Measurements from ENCODE around the gene USP47.

USP47 gene

GRCh38 chr11:11937957-11938356, 96.2 kb downstream of the USP47 start:
- no peak for DNase-seq (ENCODE audit: insufficient read length, low spot score)
- FAIRE-seq: no peak
- TF ChIP-seq POU2F2 (IDR thresholded peaks at IDR 0.05; ENCODE audit: low read depth, low read length) (no peak), POLR2AphosphoS5 (IDR thresholded peaks at IDR 0.05; ENCODE audit: low read depth, low read length) (no peak)

DNA sequence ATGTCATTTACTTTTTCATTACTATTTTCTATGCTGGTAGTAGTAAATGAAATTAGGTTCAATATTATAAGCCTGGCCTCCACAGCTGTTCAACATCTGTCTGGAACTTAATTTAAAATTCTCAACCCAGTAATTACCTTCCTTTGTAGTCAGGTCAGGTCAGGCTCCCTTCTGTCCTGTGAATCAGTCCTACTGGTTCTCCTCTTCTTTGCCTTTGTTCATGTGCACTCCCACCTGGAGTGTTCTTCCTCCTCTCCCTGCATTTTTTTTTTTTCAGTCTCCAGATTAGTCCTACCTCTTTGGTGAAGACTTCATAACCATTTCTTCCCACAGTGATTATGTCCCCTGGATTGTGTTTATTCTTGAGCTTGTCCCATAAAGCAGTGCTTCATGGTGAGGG, 98.8 kb downstream of the USP47 start:
- TF ChIP-seq PAX5 (IDR thresholded peaks at IDR 0.05; ENCODE audit: insufficient read depth, low read length, severe bottlenecking): no peak
- no peak for TF ChIP-seq TAF1 (IDR thresholded peaks at IDR 0.05; ENCODE audit: low read depth, low read length)
- FAIRE-seq: no peak

DNA sequence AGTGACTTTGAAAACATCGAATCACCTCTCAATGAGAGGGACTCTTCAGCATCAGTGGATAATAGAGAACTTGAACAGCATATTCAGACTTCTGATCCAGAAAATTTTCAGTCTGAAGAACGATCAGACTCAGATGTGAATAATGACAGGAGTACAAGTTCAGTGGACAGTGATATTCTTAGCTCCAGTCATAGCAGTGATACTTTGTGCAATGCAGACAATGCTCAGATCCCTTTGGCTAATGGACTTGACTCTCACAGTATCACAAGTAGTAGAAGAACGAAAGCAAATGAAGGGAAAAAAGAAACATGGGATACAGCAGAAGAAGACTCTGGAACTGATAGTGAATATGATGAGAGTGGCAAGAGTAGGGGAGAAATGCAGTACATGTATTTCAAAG, 100.9 kb downstream of the USP47 start:
- TF ChIP-seq SPI1 (IDR thresholded peaks at IDR 0.05; ENCODE audit: low read depth, low read length): no peak
- no peak for TF ChIP-seq PAX5 (IDR thresholded peaks at IDR 0.05; ENCODE audit: insufficient read depth, low read length, severe bottlenecking)
- no peak for TF ChIP-seq POLR2A (IDR thresholded peaks at IDR 0.05; ENCODE audit: low read depth, low read length)
- no peak for TF ChIP-seq POU2F2 (IDR thresholded peaks at IDR 0.05; ENCODE audit: low read depth, low read length)
- TF ChIP-seq TAF1 (IDR thresholded peaks at IDR 0.05; ENCODE audit: low read depth, low read length): no peak
- TF ChIP-seq POLR2AphosphoS5 (IDR thresholded peaks at IDR 0.05; ENCODE audit: low read depth, low read length): no peak
- no peak for DNase-seq (ENCODE audit: insufficient read length, low spot score)
- FAIRE-seq: peak; percentile 38

More for the DNA sequence above, 98.8 kb downstream of the USP47 start:
- no peak for DNase-seq (ENCODE audit: insufficient read length, low spot score)

DNA sequence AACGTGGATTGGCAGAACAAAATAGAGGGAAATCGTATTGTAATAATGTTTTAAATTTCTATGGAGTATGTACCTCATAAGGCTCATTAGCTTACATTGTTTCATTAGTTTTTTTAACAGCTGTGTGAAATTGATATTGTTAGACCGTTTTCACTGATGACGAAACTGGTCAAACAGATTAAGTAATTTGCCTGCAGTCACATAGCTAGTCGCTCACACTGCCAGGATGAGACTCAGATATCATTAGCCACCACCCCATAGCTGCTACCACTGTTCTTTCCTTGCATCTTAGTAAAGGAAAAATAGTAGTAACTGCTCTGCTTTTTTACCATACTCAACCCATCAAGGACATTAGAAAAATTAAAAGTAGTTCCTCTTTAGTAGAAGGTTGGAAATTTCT, 102.7 kb downstream of the USP47 start:
- FAIRE-seq (no peak), DNase-seq (ENCODE audit: insufficient read length, low spot score) (no peak)
- TF ChIP-seq POU2F2 (IDR thresholded peaks at IDR 0.05; ENCODE audit: low read depth, low read length) (no peak), TAF1 (IDR thresholded peaks at IDR 0.05; ENCODE audit: low read depth, low read length) (no peak), POLR2AphosphoS5 (IDR thresholded peaks at IDR 0.05; ENCODE audit: low read depth, low read length) (no peak), POLR2A (IDR thresholded peaks at IDR 0.05; ENCODE audit: low read depth, low read length) (no peak), SPI1 (IDR thresholded peaks at IDR 0.05; ENCODE audit: low read depth, low read length) (no peak), PAX5 (IDR thresholded peaks at IDR 0.05; ENCODE audit: insufficient read depth, low read length, severe bottlenecking) (no peak)

DNA sequence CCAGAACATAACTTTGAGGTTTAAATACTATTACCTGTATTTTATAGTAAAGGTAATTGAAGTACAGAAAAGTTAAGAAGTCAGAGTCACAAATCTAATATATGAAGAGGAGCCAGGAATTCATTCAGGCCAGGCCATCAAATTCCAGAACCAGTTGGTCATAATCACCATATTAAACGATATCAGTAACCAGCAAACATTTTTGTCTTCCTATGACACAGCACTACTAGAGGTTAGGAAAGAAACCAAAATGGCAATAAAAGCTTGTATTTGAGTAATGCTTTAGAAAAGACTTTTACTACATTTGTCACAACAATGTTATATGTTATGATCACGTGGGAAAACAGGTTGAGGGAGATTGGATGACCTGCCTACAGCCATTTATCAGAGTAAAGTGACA, 104.4 kb downstream of the USP47 start:
- no peak for TF ChIP-seq SPI1 (IDR thresholded peaks at IDR 0.05; ENCODE audit: low read depth, low read length)
- TF ChIP-seq TAF1 (IDR thresholded peaks at IDR 0.05; ENCODE audit: low read depth, low read length): no peak
- TF ChIP-seq POLR2AphosphoS5 (IDR thresholded peaks at IDR 0.05; ENCODE audit: low read depth, low read length): no peak
- no peak for TF ChIP-seq POU2F2 (IDR thresholded peaks at IDR 0.05; ENCODE audit: low read depth, low read length)
- no peak for TF ChIP-seq PAX5 (IDR thresholded peaks at IDR 0.05; ENCODE audit: insufficient read depth, low read length, severe bottlenecking)
- TF ChIP-seq POLR2A (IDR thresholded peaks at IDR 0.05; ENCODE audit: low read depth, low read length): no peak
- DNase-seq (ENCODE audit: insufficient read length, low spot score) (no peak), FAIRE-seq (no peak)

DNA sequence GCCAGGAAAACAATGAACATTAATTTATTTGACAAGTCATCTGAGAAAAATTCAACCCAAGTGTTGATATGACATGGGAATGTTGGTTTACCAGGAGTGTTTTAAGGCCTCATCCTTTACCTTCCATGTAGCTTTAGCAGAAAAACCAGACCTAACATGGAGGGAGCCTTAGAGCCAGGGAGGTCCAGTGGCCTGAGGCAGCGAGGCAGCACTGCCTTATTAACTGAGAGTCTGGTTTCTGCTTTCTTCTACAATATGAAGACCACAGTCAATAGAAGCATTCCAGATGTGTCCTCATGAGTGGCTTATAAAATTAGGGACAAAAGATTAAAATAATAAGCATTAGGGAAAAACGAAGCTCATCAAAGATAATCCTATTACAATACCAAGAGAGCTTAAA, 105.1 kb downstream of the USP47 start:
- TF ChIP-seq POLR2AphosphoS5 (IDR thresholded peaks at IDR 0.05; ENCODE audit: low read depth, low read length): no peak
- no peak for TF ChIP-seq SPI1 (IDR thresholded peaks at IDR 0.05; ENCODE audit: low read depth, low read length)
- no peak for TF ChIP-seq PAX5 (IDR thresholded peaks at IDR 0.05; ENCODE audit: insufficient read depth, low read length, severe bottlenecking)
- TF ChIP-seq POLR2A (IDR thresholded peaks at IDR 0.05; ENCODE audit: low read depth, low read length): no peak
- TF ChIP-seq TAF1 (IDR thresholded peaks at IDR 0.05; ENCODE audit: low read depth, low read length): no peak
- no peak for TF ChIP-seq POU2F2 (IDR thresholded peaks at IDR 0.05; ENCODE audit: low read depth, low read length)
- DNase-seq (ENCODE audit: insufficient read length, low spot score) (no peak), FAIRE-seq (no peak)

DNA sequence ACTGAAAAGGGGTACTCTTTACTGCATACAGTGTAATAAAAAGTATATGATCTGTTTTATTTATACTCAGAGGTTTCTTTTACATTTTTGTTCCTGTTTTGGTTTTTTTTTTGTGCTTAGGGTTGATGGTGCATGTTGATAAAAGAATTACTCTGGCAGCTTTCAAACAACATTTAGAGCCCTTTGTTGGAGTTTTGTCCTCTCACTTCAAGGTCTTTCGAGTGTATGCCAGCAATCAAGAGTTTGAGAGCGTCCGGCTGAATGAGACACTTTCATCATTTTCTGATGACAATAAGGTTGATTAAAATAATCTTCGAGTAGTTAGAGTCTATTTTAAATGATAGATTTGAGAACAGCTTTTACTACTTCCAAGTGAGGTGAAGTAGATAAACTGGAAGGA, 106.1 kb downstream of the USP47 start:
- FAIRE-seq: no peak
- TF ChIP-seq POLR2AphosphoS5 (IDR thresholded peaks at IDR 0.05; ENCODE audit: low read depth, low read length) (no peak), PAX5 (IDR thresholded peaks at IDR 0.05; ENCODE audit: insufficient read depth, low read length, severe bottlenecking) (no peak), POU2F2 (IDR thresholded peaks at IDR 0.05; ENCODE audit: low read depth, low read length) (no peak), POLR2A (IDR thresholded peaks at IDR 0.05; ENCODE audit: low read depth, low read length) (no peak), TAF1 (IDR thresholded peaks at IDR 0.05; ENCODE audit: low read depth, low read length) (no peak), SPI1 (IDR thresholded peaks at IDR 0.05; ENCODE audit: low read depth, low read length) (no peak)
- no peak for DNase-seq (ENCODE audit: insufficient read length, low spot score)

GRCh38 chr11:11948242-11948947, 106.6 kb downstream of the USP47 start:
- no peak for DNase-seq (ENCODE audit: insufficient read length, low spot score)
- TF ChIP-seq SPI1 (IDR thresholded peaks at IDR 0.05; ENCODE audit: low read depth, low read length) (no peak), PAX5 (IDR thresholded peaks at IDR 0.05; ENCODE audit: insufficient read depth, low read length, severe bottlenecking) (no peak), TAF1 (IDR thresholded peaks at IDR 0.05; ENCODE audit: low read depth, low read length) (no peak), POLR2AphosphoS5 (IDR thresholded peaks at IDR 0.05; ENCODE audit: low read depth, low read length) (no peak), POLR2A (IDR thresholded peaks at IDR 0.05; ENCODE audit: low read depth, low read length) (no peak), POU2F2 (IDR thresholded peaks at IDR 0.05; ENCODE audit: low read depth, low read length) (no peak)
- FAIRE-seq: no peak

GRCh38 chr11:11949482-11949881, 107.7 kb downstream of the USP47 start:
- DNase-seq (ENCODE audit: insufficient read length, low spot score) (no peak), FAIRE-seq (no peak)
- TF ChIP-seq POLR2A (IDR thresholded peaks at IDR 0.05; ENCODE audit: low read depth, low read length) (no peak), PAX5 (IDR thresholded peaks at IDR 0.05; ENCODE audit: insufficient read depth, low read length, severe bottlenecking) (no peak), TAF1 (IDR thresholded peaks at IDR 0.05; ENCODE audit: low read depth, low read length) (no peak), POU2F2 (IDR thresholded peaks at IDR 0.05; ENCODE audit: low read depth, low read length) (no peak), SPI1 (IDR thresholded peaks at IDR 0.05; ENCODE audit: low read depth, low read length) (no peak), POLR2AphosphoS5 (IDR thresholded peaks at IDR 0.05; ENCODE audit: low read depth, low read length) (no peak)

GRCh38 chr11:11952036-11952435, 110.3 kb downstream of the USP47 start:
- peak; percentile 40 for FAIRE-seq
- TF ChIP-seq POLR2AphosphoS5 (IDR thresholded peaks at IDR 0.05; ENCODE audit: low read depth, low read length): no peak
- DNase-seq (ENCODE audit: insufficient read length, low spot score): no peak

All from GM12891 (cell line).